Left lung (tissue), 10 donors: ENCODE measurements around the gene MYCT1. TPM values are rescaled to one million over a fixed set of nuclear protein-coding genes. Genes with fewer than 3 reads are reported as not detected.
"Not testable (repeated sequence)": the region's sequence is repeated elsewhere in the genome, so short reads cannot be mapped to it uniquely, and the experiment has no call there.

Experiments used
- ATAC-seq: fragments of 200-7000 bp; cut with Tn5 transposase; one replicate; pipeline ENCODE4 v1.9.1; 2020; ENCODE audit warnings: moderate library complexity
- DNase-seq, 4 donors: peaks; one replicate each; pipeline ENCODE4 v3.0.0-alpha.2; 2013 to 2020
- H3K27ac ChIP-seq, 2 donors: fragments of 200-600 bp; sonication (generic) in 1 of 2; one replicate each; pipeline versions ENCODE4 v1.5.0 to v1.8.0; 2020 to 2021
- H3K27me3 ChIP-seq, 2 donors: fragments of 200-600 bp; sonication (generic) in 1 of 2; one replicate each; pipeline versions ENCODE4 v1.5.0 to v1.8.0; 2020 to 2021
- H3K36me3 ChIP-seq, 2 donors: fragments of 200-600 bp; sonication (generic) in 1 of 2; one replicate each; pipeline versions ENCODE4 v1.5.0 to v1.8.0; 2020 to 2021
- H3K4me1 ChIP-seq, 2 donors: fragments of 200-600 bp; one replicate each; pipeline ENCODE4 v1.8.0; 2021
- H3K4me3 ChIP-seq, 2 donors: fragments of 200-600 bp; sonication (generic) in 1 of 2; one replicate each; pipeline versions ENCODE4 v1.5.0 to v1.8.0; 2020 to 2021; ENCODE audit warnings: mild to moderate bottlenecking in 1 of 2
- H3K9me3 ChIP-seq, 2 donors: fragments of 200-600 bp; sonication (generic) in 1 of 2; one replicate each; pipeline versions ENCODE4 v1.5.0 to v1.8.0; 2020 to 2021
- CTCF ChIP-seq, 2 donors: fragments of 200-600 bp; sonication (generic) in 1 of 2; IDR thresholded peaks; one replicate each; pipeline versions ENCODE4 v1.5.0 to v1.8.0; 2021; ENCODE audit warnings: antibody characterized with exemption in 2 of 2
- intact Hi-C, 2 donors: fragments of 100-400 bp; cut with DNase I; formaldehyde crosslinking; loops; one replicate each; pipeline versions ENCODE4 v1.11.2 to v1.14.2; 2022
- polyA plus RNA-seq, 6 donors: library from polyadenylated mRNA; unstranded; fragments of 120-200 nt; gene quantifications; one replicate each; pipeline ENCODE4 v1.2.1, GENCODE V29; 2013; ENCODE audit not compliant: insufficient read length in 6 of 6
- total RNA-seq, 2 donors: library from RNA; stranded (reverse); fragmentation: NEBNext Ultra II Directional; extraction: Animal tissue kit (Norgen Biotek cat#: 25700); gene quantifications; one replicate each; pipeline ENCODE4 v1.2.1, GENCODE V29; 2021
- donor health status: DM: no; HTN: yes; CAD: no.
- donor health status: DM: no; HTN: no; CAD: no.

MYCT1 gene
- total and polyA plus RNA-seq, 8 donors, result 10.3 to 40.7 (median 33.3) TPM

GRCh38 chr6:152682141-152682540 lies 15.6 kb upstream of the MYCT1 start:
- H3K9me3 ChIP-seq, result no peaks in the 10 kb centered on the region
- no peaks in the 10 kb centered on the region for H3K36me3 ChIP-seq
- H3K4me1 ChIP-seq, result no peaks in the 10 kb centered on the region
- no peak overlapping the region for H3K27ac ChIP-seq
- no peak for DNase-seq
- TF ChIP-seq CTCF (IDR thresholded peaks at IDR 0.05), result no peak
- H3K4me3 ChIP-seq, result no peak overlapping the region
- intact Hi-C loops, result no loop called here
- H3K27me3 ChIP-seq, result no peaks in the 10 kb centered on the region
- no peak for ATAC-seq

GRCh38 chr6:152682935-152683334 lies 14.8 kb upstream of the MYCT1 start:
- ATAC-seq, intact Hi-C loops, H3K4me1 ChIP-seq, H3K36me3 ChIP-seq, H3K27me3 ChIP-seq, H3K9me3 ChIP-seq, DNase-seq, H3K4me3 ChIP-seq, H3K27ac ChIP-seq: not testable (repeated sequence)

- intact Hi-C loops, result no loop called here
- Histone ChIP-seq H3K36me3 (no peaks in the 10 kb centered on the region), H3K4me1 (no peaks in the 10 kb centered on the region), H3K9me3 (no peaks in the 10 kb centered on the region), H3K27me3 (no peaks in the 10 kb centered on the region), H3K4me3 (no peak overlapping the region), H3K27ac (no peak overlapping the region)
- no peak for TF ChIP-seq CTCF (IDR thresholded peaks at IDR 0.05)
- DNase-seq (peak in 1 of 4 donors; percentile 35), ATAC-seq (no peak)
Measured at GRCh38 chr6:152685819-152686218, 11.9 kb upstream of the MYCT1 start.

- no peaks in the 10 kb centered on the region for H3K27me3 ChIP-seq
- H3K4me3 ChIP-seq, result no peak overlapping the region
- DNase-seq (no peak), ATAC-seq (peak; percentile 19)
- H3K27ac ChIP-seq, result peak overlapping the region in 1 of 2 donors; percentile 45
- intact Hi-C loops, result no loop called here
- no peaks in the 10 kb centered on the region for H3K9me3 ChIP-seq
- H3K36me3 ChIP-seq, result no peaks in the 10 kb centered on the region
- peaks cover 0 to 4% of the 10 kb centered on the region in 2 donors for H3K4me1 ChIP-seq
- TF ChIP-seq CTCF (IDR thresholded peaks at IDR 0.05), result no peak
Measured at GRCh38 chr6:152695372-152696045, 2.2 kb upstream of the MYCT1 start.

- DNase-seq (no peak), ATAC-seq (peak; percentile 39)
- Histone ChIP-seq H3K4me3 (no peak overlapping the region), H3K9me3 (no peaks in the 10 kb centered on the region), H3K27me3 (no peaks in the 10 kb centered on the region), H3K36me3 (no peaks in the 10 kb centered on the region), H3K4me1 (peaks cover 0 to 4% of the 10 kb centered on the region in 2 donors), H3K27ac (peak overlapping the region in 1 of 2 donors; percentile 9)
- intact Hi-C loops, result no loop called here
- TF ChIP-seq CTCF (IDR thresholded peaks at IDR 0.05), result no peak
Measured at GRCh38 chr6:152696522-152696921, 1.2 kb upstream of the MYCT1 start.

- intact Hi-C loops, result no loop called here
- Histone ChIP-seq H3K9me3 (no peaks in the 10 kb centered on the region), H3K4me1 (peaks cover 0 to 4% of the 10 kb centered on the region in 2 donors), H3K4me3 (peak overlapping the region; percentile 0 to 28), H3K36me3 (no peaks in the 10 kb centered on the region), H3K27ac (peak overlapping the region; percentile 37 to 54), H3K27me3 (no peaks in the 10 kb centered on the region)
- ATAC-seq, result no peak
- DNase-seq, result no peak
- TF ChIP-seq CTCF (IDR thresholded peaks at IDR 0.05), result no peak
Measured at GRCh38 chr6:152698692-152699091, 995 bp downstream of the MYCT1 start.
